Type B pancreatic cell (in vitro differentiated cells): ENCODE data around the gene IL1RAPL2. TPM values are rescaled to one million over a fixed set of nuclear protein-coding genes. Genes with fewer than 3 reads are reported as not detected.

ENCODE experiments used
- DNase-seq: peaks from one replicate; pipeline ENCODE4 v3.0.0; 2021; ENCODE audit warnings: mixed read lengths; ENCODE audit not compliant: unreplicated experiment; ENCODE audit errors: extremely low spot score
- H3K27ac Mint-ChIP-seq: 2 replicates; pipeline ENCODE4 v1.8.0; 2021; ENCODE audit warnings: mild to moderate bottlenecking, mixed read lengths
- H3K27me3 Mint-ChIP-seq: 2 replicates; pipeline ENCODE4 v1.8.0; 2021; ENCODE audit warnings: mixed read lengths
- H3K36me3 Mint-ChIP-seq: 2 replicates; pipeline ENCODE4 v1.8.0; 2021; ENCODE audit warnings: mixed read lengths
- H3K4me1 Mint-ChIP-seq: one replicate; pipeline ENCODE4 v1.8.0; 2021; ENCODE audit warnings: mixed read lengths; ENCODE audit not compliant: unreplicated experiment
- H3K4me3 Mint-ChIP-seq: 2 replicates; pipeline ENCODE4 v1.8.0; 2021; ENCODE audit warnings: mild to moderate bottlenecking, mixed read lengths
- H3K9me3 Mint-ChIP-seq: 2 replicates; pipeline ENCODE4 v1.8.0; 2021; ENCODE audit warnings: mixed read lengths
- total RNA-seq: library from RNA; stranded (reverse); gene quantifications from 2 replicates; pipeline ENCODE4 v1.2.1, GENCODE V29; 2021; ENCODE audit warnings: low replicate concordance
- TF ChIP-seq, protein P1 (sequence below): fragments of 200-600 bp; sonication (generic); conservative IDR thresholded peaks from 2 replicates; pipeline ENCODE4 v1.5.0; 2021; ENCODE audit warnings: antibody characterized with exemption, mild to moderate bottlenecking

The IL1RAPL2 gene
- total RNA-seq, 1 donor from 2014 or later, result 4.5 TPM

DNA sequence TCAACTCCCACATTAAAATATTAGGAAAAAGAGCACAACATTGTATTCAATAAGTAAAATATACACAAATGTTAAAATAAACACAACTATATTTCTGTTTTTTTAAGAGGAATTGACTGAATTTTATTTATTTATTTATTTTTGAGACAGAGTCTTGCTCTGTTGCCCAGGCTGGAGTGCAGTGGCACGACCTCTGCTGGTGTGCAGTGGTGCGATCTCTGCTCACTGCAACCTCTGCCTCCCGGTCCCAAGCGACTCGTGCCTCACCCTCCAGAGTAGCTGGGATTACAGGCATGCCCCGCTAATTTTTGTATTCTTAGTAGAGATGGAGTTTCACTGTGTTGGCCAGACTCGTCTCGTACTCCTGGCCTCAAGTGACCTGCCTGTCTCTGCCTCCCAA lies 623.1 kb downstream of the IL1RAPL2 start:
- Mint-ChIP-seq H3K4me1 (no peaks in the 10 kb centered on the region), H3K27me3 (no peaks in the 10 kb centered on the region), H3K36me3 (no peaks in the 10 kb centered on the region), H3K9me3 (no peaks in the 10 kb centered on the region), H3K4me3 (no peak overlapping the region), H3K27ac (no peak overlapping the region)
- no peak for DNase-seq
- TF ChIP-seq, protein P1, sequence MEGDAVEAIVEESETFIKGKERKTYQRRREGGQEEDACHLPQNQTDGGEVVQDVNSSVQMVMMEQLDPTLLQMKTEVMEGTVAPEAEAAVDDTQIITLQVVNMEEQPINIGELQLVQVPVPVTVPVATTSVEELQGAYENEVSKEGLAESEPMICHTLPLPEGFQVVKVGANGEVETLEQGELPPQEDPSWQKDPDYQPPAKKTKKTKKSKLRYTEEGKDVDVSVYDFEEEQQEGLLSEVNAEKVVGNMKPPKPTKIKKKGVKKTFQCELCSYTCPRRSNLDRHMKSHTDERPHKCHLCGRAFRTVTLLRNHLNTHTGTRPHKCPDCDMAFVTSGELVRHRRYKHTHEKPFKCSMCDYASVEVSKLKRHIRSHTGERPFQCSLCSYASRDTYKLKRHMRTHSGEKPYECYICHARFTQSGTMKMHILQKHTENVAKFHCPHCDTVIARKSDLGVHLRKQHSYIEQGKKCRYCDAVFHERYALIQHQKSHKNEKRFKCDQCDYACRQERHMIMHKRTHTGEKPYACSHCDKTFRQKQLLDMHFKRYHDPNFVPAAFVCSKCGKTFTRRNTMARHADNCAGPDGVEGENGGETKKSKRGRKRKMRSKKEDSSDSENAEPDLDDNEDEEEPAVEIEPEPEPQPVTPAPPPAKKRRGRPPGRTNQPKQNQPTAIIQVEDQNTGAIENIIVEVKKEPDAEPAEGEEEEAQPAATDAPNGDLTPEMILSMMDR, result no peak

DNA sequence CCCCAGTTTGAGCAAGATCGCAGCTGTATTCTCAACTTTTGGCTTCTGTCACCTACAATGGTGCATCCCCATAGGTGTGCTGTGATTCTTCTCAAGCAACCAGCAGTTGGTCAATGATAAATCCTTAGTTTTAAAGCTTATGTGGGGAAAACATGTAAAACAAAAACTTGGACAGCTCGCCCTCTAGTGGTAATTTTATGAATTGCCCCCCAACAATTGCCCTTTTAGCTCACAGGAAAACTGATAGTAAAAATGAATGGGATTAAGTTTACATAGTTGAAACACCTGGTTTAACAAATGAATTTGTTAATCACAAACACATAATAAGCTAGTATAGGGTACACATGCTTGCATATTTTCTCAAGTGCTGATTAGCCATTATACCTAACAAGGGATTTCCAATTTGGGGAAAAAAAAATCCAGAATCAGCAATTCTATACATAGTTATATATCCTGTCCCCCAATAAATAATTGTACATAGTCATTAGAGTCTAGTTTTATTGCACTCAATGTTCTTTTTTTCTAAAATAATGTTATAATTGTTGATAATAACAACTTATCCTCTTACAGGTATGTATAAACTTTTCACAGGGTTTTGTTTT lies 624.4 kb downstream of the IL1RAPL2 start:
- TF ChIP-seq, protein P1, result peak; percentile 85
- Mint-ChIP-seq H3K4me3 (no peak overlapping the region), H3K4me1 (no peaks in the 10 kb centered on the region), H3K9me3 (peaks cover 2% of the 10 kb centered on the region), H3K36me3 (peaks cover 2% of the 10 kb centered on the region), H3K27me3 (no peaks in the 10 kb centered on the region), H3K27ac (no peak overlapping the region)
- no peak for DNase-seq

DNA sequence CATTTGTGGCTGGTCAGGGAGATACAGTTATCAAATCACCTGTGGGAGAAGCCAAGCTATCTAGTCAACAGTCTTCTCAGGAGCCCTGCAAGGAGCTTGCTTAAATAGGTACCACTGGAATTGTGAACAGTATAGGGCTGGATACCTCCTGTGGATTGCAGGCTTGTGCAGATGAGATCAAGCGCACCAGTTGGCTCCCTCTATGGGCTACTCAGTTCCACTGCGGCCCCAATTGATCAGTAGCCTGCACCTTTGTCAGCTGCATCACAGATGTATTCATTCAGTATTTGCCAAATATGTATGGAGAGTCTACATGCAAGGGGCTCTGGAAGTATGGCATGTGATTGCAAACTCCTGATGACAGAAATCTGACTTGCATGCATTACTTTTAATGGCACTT lies 625.9 kb downstream of the IL1RAPL2 start:
- DNase-seq, result no peak
- H3K9me3 Mint-ChIP-seq, result peaks cover 4% of the 10 kb centered on the region
- no peaks in the 10 kb centered on the region for H3K27me3 Mint-ChIP-seq
- TF ChIP-seq, protein P1, result peak; percentile 65
- H3K27ac Mint-ChIP-seq, result no peak overlapping the region
- H3K4me1 Mint-ChIP-seq, result no peaks in the 10 kb centered on the region
- no peak overlapping the region for H3K4me3 Mint-ChIP-seq
- peaks cover 3% of the 10 kb centered on the region for H3K36me3 Mint-ChIP-seq

DNA sequence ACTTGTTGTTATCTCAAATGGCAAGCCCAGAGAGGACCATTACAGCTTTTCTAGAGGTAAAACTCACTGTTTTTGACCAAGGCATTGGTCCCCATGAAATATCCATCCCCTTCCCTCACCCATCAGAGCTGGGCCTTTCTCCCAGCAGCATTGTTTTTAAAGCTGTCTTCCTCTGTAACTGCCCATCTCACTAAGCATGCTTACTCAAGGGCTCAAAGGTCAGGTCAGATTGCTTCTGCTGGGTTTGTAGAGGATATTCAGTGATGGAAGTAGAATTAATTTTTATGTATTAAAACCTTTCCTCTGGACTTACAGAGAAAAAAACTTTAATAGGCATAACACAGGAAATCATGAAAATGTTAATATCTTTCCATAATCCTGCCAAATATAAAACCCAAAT lies 643.4 kb downstream of the IL1RAPL2 start:
- Mint-ChIP-seq H3K27ac (no peak overlapping the region), H3K36me3 (no peaks in the 10 kb centered on the region)

DNA sequence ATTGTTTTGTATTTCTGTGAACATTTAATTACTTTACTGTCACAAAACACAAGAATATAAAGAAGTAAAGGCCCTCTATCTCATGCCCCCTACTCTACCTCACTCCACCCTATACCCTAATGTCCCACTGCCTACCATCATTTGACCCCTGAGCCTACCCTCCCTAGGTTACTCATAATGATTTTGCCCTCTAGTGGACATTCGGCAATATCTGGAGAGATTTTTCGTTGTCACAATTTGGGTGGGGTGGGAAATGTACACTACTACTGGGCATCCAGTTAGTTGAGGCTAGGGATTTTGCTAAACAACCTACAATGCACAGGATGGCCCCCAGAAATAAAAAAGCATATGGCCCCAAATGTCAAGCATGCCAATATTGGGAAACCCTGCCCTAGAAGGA lies 644.3 kb downstream of the IL1RAPL2 start:
- no peaks in the 10 kb centered on the region for H3K36me3 Mint-ChIP-seq
- no peaks in the 10 kb centered on the region for H3K4me1 Mint-ChIP-seq
- no peaks in the 10 kb centered on the region for H3K9me3 Mint-ChIP-seq
- peak overlapping the region; percentile 46 for H3K27ac Mint-ChIP-seq
- H3K27me3 Mint-ChIP-seq, result no peaks in the 10 kb centered on the region
- DNase-seq, result no peak
- no peak overlapping the region for H3K4me3 Mint-ChIP-seq
- TF ChIP-seq, protein P1, result no peak

More for the DNA sequence above, 643.4 kb downstream of the IL1RAPL2 start:
- H3K27me3 Mint-ChIP-seq, result no peaks in the 10 kb centered on the region
- no peaks in the 10 kb centered on the region for H3K9me3 Mint-ChIP-seq
- DNase-seq, result no peak
- H3K4me1 Mint-ChIP-seq, result no peaks in the 10 kb centered on the region
- TF ChIP-seq, protein P1, result no peak
- no peak overlapping the region for H3K4me3 Mint-ChIP-seq
